ENCODE data around the gene RPS6KA2. TPM values are rescaled to one million over a fixed set of nuclear protein-coding genes. Genes with fewer than 3 reads are reported as not detected.

The RPS6KA2 gene
- total and polyA plus RNA-seq, 2 donors (not counting 1 experiment from before 2014, with no cell fraction given) = 2.2 to 16.0 TPM

GRCh38 chr6:166670894-166671293, 43.8 kb upstream of the RPS6KA2 start:
- Histone ChIP-seq H3K9me3 (ENCODE audit: control extremely low read depth in 1 of 3, control insufficient read depth in 2 of 3, insufficient read depth in 1 of 3, low read length in 2 of 3) (peaks cover 0 to 6% (median 0%) of the 10 kb centered on the region in 3 donors), H3K27ac (ENCODE audit: low read length in 2 of 2) (no peak overlapping the region), H3K27me3 (replicated peaks in 1 of 4; ENCODE audit: control extremely low read depth in 1 of 4, control insufficient read depth in 3 of 4, insufficient read depth in 4 of 4, low read length in 3 of 4) (peaks cover 0 to 39% (median 11%) of the 10 kb centered on the region in 4 experiments), H3K4me1 (ENCODE audit: control insufficient read depth in 2 of 2, insufficient read depth in 2 of 2, low read length in 2 of 2) (peaks cover 0 to 12% of the 10 kb centered on the region in 2 donors), H3K4me3 (ENCODE audit: control extremely low read depth in 1 of 5, extremely low read depth in 1 of 5, insufficient read depth in 1 of 5, low read depth in 2 of 5, low read length in 4 of 5) (no peak overlapping the region), H3K9ac (ENCODE audit: low read length) (no peak overlapping the region), H3K4me2 (replicated peaks; ENCODE audit: low read depth, low read length, poor library complexity, severe bottlenecking) (no peak overlapping the region), H3K36me3 (replicated peaks in 1 of 2; ENCODE audit: control extremely low read depth in 1 of 2, control insufficient read depth in 1 of 2, extremely low read depth in 1 of 2, insufficient read depth in 2 of 2, low read length in 1 of 2) (no peaks in the 10 kb centered on the region), H2AFZ (ENCODE audit: insufficient read depth, low read depth, low read length, poor library complexity, severe bottlenecking) (no peak overlapping the region), H4K20me1 (ENCODE audit: control insufficient read depth, insufficient read depth, low read length, poor library complexity, severe bottlenecking) (no peaks in the 10 kb centered on the region), H3K79me2 (ENCODE audit: control insufficient read depth, insufficient read depth, low read length) (no peaks in the 10 kb centered on the region)
- 92% methylated on average over 4 of the region's 5 CpGs for WGBS (ENCODE audit: insufficient coverage)
- Mint-ChIP-seq H3K4me1 (peaks cover 16% of the 10 kb centered on the region), H3K27me3 (peaks cover 45% of the 10 kb centered on the region), H3K27ac (no peak overlapping the region), H3K4me3 (no peak overlapping the region), H3K9me3 (ENCODE audit: insufficient read depth) (no peaks in the 10 kb centered on the region)
- CTCF ChIA-PET = no interaction called here
- TF ChIP-seq CTCF (IDR thresholded peaks at IDR 0.05) (no peak), EZH2 (IDR thresholded peaks at IDR 0.05; ENCODE audit: borderline replicate concordance, insufficient read depth, low read depth, low read length, poor library complexity, severe bottlenecking) (no peak)
- no peak for DNase-seq
- intact Hi-C loops (cut with micrococcal nuclease) = no loop called here
- ATAC-seq (ENCODE audit: low read depth) = no peak
- POLR2A ChIA-PET = no interaction called here

- Mint-ChIP-seq H3K9me3 (ENCODE audit: insufficient read depth) (no peaks in the 10 kb centered on the region), H3K27ac (no peak overlapping the region), H3K4me1 (peaks cover 16% of the 10 kb centered on the region), H3K4me3 (no peak overlapping the region), H3K27me3 (peaks cover 45% of the 10 kb centered on the region)
- no peak overlapping the region for H2AFZ ChIP-seq (ENCODE audit: insufficient read depth, low read depth, low read length, poor library complexity, severe bottlenecking)
- peaks cover 0 to 39% (median 14%) of the 10 kb centered on the region in 4 experiments for H3K27me3 ChIP-seq (replicated peaks in 1 of 4; ENCODE audit: control extremely low read depth in 1 of 4, control insufficient read depth in 3 of 4, insufficient read depth in 4 of 4, low read length in 3 of 4)
- ChIA-PET CTCF (no interaction called here), POLR2A (no interaction called here)
- H3K4me3 ChIP-seq (ENCODE audit: control extremely low read depth in 1 of 5, extremely low read depth in 1 of 5, insufficient read depth in 1 of 5, low read depth in 2 of 5, low read length in 4 of 5) = no peak overlapping the region
- intact Hi-C loops (cut with micrococcal nuclease) = no loop called here
- no peaks in the 10 kb centered on the region for H3K79me2 ChIP-seq (ENCODE audit: control insufficient read depth, insufficient read depth, low read length)
- H3K9ac ChIP-seq (ENCODE audit: low read length) = no peak overlapping the region
- DNase-seq (no peak), ATAC-seq (ENCODE audit: low read depth) (no peak)
- no peaks in the 10 kb centered on the region for H3K36me3 ChIP-seq (replicated peaks in 1 of 2; ENCODE audit: control extremely low read depth in 1 of 2, control insufficient read depth in 1 of 2, extremely low read depth in 1 of 2, insufficient read depth in 2 of 2, low read length in 1 of 2)
- H3K4me2 ChIP-seq (replicated peaks; ENCODE audit: low read depth, low read length, poor library complexity, severe bottlenecking) = no peak overlapping the region
- peaks cover 0 to 12% of the 10 kb centered on the region in 2 donors for H3K4me1 ChIP-seq (ENCODE audit: control insufficient read depth in 2 of 2, insufficient read depth in 2 of 2, low read length in 2 of 2)
- peaks cover 0 to 6% (median 0%) of the 10 kb centered on the region in 3 donors for H3K9me3 ChIP-seq (ENCODE audit: control extremely low read depth in 1 of 3, control insufficient read depth in 2 of 3, insufficient read depth in 1 of 3, low read length in 2 of 3)
- no peak for TF ChIP-seq EZH2 (IDR thresholded peaks at IDR 0.05; ENCODE audit: borderline replicate concordance, insufficient read depth, low read depth, low read length, poor library complexity, severe bottlenecking)
- no peak for TF ChIP-seq CTCF (IDR thresholded peaks at IDR 0.05)
- no peak overlapping the region for H3K27ac ChIP-seq (ENCODE audit: low read length in 2 of 2)
- 93% methylated on average over 9 of the region's 9 CpGs for WGBS (ENCODE audit: insufficient coverage)
- H4K20me1 ChIP-seq (ENCODE audit: control insufficient read depth, insufficient read depth, low read length, poor library complexity, severe bottlenecking) = no peaks in the 10 kb centered on the region
These were observed 43.0 kb upstream of the RPS6KA2 start for GRCh38 chr6:166670013-166670412.

All from B cell (primary cell).